ENCODE measurements around the gene MYBPC2.

GRCh38 chr19:50419022-50419579 is 13.6 kb upstream of the MYBPC2 start:
- no peak for TF ChIP-seq ZNF274 (IDR thresholded peaks at IDR 0.05; ENCODE audit: low read depth, low read length)
- TF ChIP-seq YY1 (IDR thresholded peaks at IDR 0.05; ENCODE audit: insufficient read depth, insufficient read length) = no peak
- no peak for TF ChIP-seq SUZ12 (IDR thresholded peaks at IDR 0.05; ENCODE audit: extremely low read depth, insufficient read depth, insufficient read length)

All from NT2/D1 (cell line).